Natural killer cell (primary cell): ENCODE results near the gene WFDC9. TPM values are rescaled to one million over a fixed set of nuclear protein-coding genes. Genes with fewer than 3 reads are reported as not detected.

Experiments used
- ATAC-seq, 3 donors: fragments of 150-1000 bp in 2 of 3; fragments of 200-7000 bp in 1 of 3; cut with Tn5 transposase; 1 replicate in 1 of 3; 2 replicates in 2 of 3; pipeline ENCODE4 v1.10.0; 2021; ENCODE audit warnings: mild to moderate bottlenecking in 2 of 3, moderate library complexity in 2 of 3
- DNase-seq, 2 donors: peaks; one replicate each; pipeline versions ENCODE4 v3.0.0 to v3.0.0-alpha.2; 2013 to 2021; ENCODE audit warnings: mixed read lengths in 1 of 2
- H3K27ac ChIP-seq: one replicate; pipeline ENCODE4 v1.5.1; 2013; ENCODE audit warnings: mild to moderate bottlenecking, low read length
- H3K27me3 ChIP-seq: one replicate; pipeline ENCODE4 v1.6.1; 2013; ENCODE audit warnings: low read length; ENCODE audit not compliant: control insufficient read depth, insufficient read depth
- H3K36me3 ChIP-seq: one replicate; pipeline ENCODE4 v1.6.1; 2013; ENCODE audit warnings: low read length; ENCODE audit not compliant: control insufficient read depth, insufficient read depth
- H3K4me1 ChIP-seq: one replicate; pipeline ENCODE4 v1.6.1; 2013; ENCODE audit warnings: low read length; ENCODE audit not compliant: control insufficient read depth, insufficient read depth
- H3K4me3 ChIP-seq: one replicate; pipeline ENCODE4 v1.5.1; 2013; ENCODE audit warnings: low read length
- H3K9me3 ChIP-seq: one replicate; pipeline ENCODE4 v1.6.1; 2013; ENCODE audit warnings: low read length; ENCODE audit not compliant: control insufficient read depth, insufficient read depth
- H3K27ac Mint-ChIP-seq, 2 donors: one replicate each; pipeline ENCODE4 v1.8.0; 2022; ENCODE audit warnings: mild to moderate bottlenecking in 2 of 2, mixed read lengths in 2 of 2, moderate library complexity in 1 of 2
- H3K27me3 Mint-ChIP-seq, 2 donors: one replicate each; pipeline ENCODE4 v1.8.0; 2022; ENCODE audit warnings: low read depth in 2 of 2, mixed read lengths in 2 of 2
- H3K36me3 Mint-ChIP-seq: one replicate; pipeline ENCODE4 v1.8.0; 2022; ENCODE audit warnings: mixed read lengths
- H3K4me1 Mint-ChIP-seq, 2 donors: one replicate each; pipeline ENCODE4 v1.8.0; 2022; ENCODE audit warnings: mixed read lengths in 2 of 2
- H3K4me3 Mint-ChIP-seq: one replicate; pipeline ENCODE4 v1.8.0; 2022; ENCODE audit warnings: mild to moderate bottlenecking, moderate library complexity, mixed read lengths
- H3K9me3 Mint-ChIP-seq, 2 donors: one replicate each; pipeline ENCODE4 v1.8.0; 2022; ENCODE audit warnings: mixed read lengths in 2 of 2
- CTCF ChIP-seq: fragments of 200-600 bp; IDR thresholded peaks from one replicate; pipeline ENCODE4 v1.8.0; 2022; ENCODE audit warnings: antibody characterized with exemption
- WGBS: methylation state at CpG from one replicate; pipeline ENCODE4 v1.1.7; 2013; ENCODE audit warnings: missing lambda C conversion rate; ENCODE audit not compliant: insufficient coverage; 5-methylcytosine and 5-hydroxymethylcytosine counted together
- intact Hi-C: fragments of 100-400 bp; cut with micrococcal nuclease; formaldehyde crosslinking; loops from one replicate; pipeline ENCODE4 v1.14.2; 2022
- total RNA-seq, 4 donors: library from RNA; stranded (reverse); fragments of 120-200 nt in 1 of 4; gene quantifications; one replicate each; pipeline versions ENCODE4 v1.2.3 to v1.2.4, GENCODE V29; 2013 to 2022

The WFDC9 gene
- total RNA-seq, 3 donors from 2014 or later (not counting 1 experiment from before 2014, with no cell fraction given): not detected

- no peak for DNase-seq
- Histone ChIP-seq H3K27ac (no peak overlapping the region), H3K9me3 (no peaks in the 10 kb centered on the region), H3K4me3 (no peak overlapping the region), H3K27me3 (peaks cover 2% of the 10 kb centered on the region), H3K36me3 (no peaks in the 10 kb centered on the region), H3K4me1 (no peaks in the 10 kb centered on the region)
- TF ChIP-seq CTCF: no peak
- intact Hi-C loops: no loop called here
- WGBS: 38% methylated on average over 1 of the region's 2 CpGs
- H3K4me3 Mint-ChIP-seq: no peak overlapping the region
- H3K36me3 Mint-ChIP-seq: no peaks in the 10 kb centered on the region
- no peaks in the 10 kb centered on the region for H3K9me3 Mint-ChIP-seq
- ATAC-seq: no peak
- H3K27ac Mint-ChIP-seq: no peak overlapping the region
- no peaks in the 10 kb centered on the region for H3K4me1 Mint-ChIP-seq
- peaks cover 30 to 64% of the 10 kb centered on the region in 2 donors for H3K27me3 Mint-ChIP-seq
Observed at GRCh38 chr20:45626540-45626939, 4.5 kb downstream of the WFDC9 start.

- DNase-seq: no peak
- Mint-ChIP-seq H3K27me3 (peaks cover 20 to 42% of the 10 kb centered on the region in 2 donors), H3K9me3 (no peaks in the 10 kb centered on the region), H3K27ac (no peak overlapping the region), H3K4me1 (no peaks in the 10 kb centered on the region), H3K4me3 (no peak overlapping the region), H3K36me3 (no peaks in the 10 kb centered on the region)
- Histone ChIP-seq H3K4me3 (no peak overlapping the region), H3K27ac (no peak overlapping the region), H3K4me1 (no peaks in the 10 kb centered on the region), H3K27me3 (no peaks in the 10 kb centered on the region), H3K9me3 (no peaks in the 10 kb centered on the region), H3K36me3 (no peaks in the 10 kb centered on the region)
- 94% methylated on average over 1 of the region's 2 CpGs for WGBS
- no peak for ATAC-seq
- TF ChIP-seq CTCF: no peak
- intact Hi-C loops: no loop called here
Observed at GRCh38 chr20:45621593-45621992, 9.5 kb downstream of the WFDC9 start.

GRCh38 chr20:45617591-45617990, 13.5 kb downstream of the WFDC9 start:
- Histone ChIP-seq H3K4me3 (no peak overlapping the region), H3K27me3 (no peaks in the 10 kb centered on the region), H3K4me1 (no peaks in the 10 kb centered on the region), H3K9me3 (no peaks in the 10 kb centered on the region), H3K36me3 (no peaks in the 10 kb centered on the region), H3K27ac (no peak overlapping the region)
- TF ChIP-seq CTCF: no peak
- Mint-ChIP-seq H3K4me3 (no peak overlapping the region), H3K27me3 (peaks cover 24 to 44% of the 10 kb centered on the region in 2 donors), H3K27ac (no peak overlapping the region), H3K4me1 (no peaks in the 10 kb centered on the region), H3K9me3 (no peaks in the 10 kb centered on the region), H3K36me3 (no peaks in the 10 kb centered on the region)
- intact Hi-C loops: no loop called here
- ATAC-seq (no peak), DNase-seq (no peak)
- 92% methylated on average over 2 of the region's 2 CpGs for WGBS

GRCh38 chr20:45612314-45612713, 18.8 kb downstream of the WFDC9 start:
- H3K4me3 ChIP-seq: no peak overlapping the region
- H3K4me1 Mint-ChIP-seq: no peaks in the 10 kb centered on the region
- no peak for ATAC-seq
- H3K4me1 ChIP-seq: no peaks in the 10 kb centered on the region
- peaks cover 0 to 2% of the 10 kb centered on the region in 2 donors for H3K9me3 Mint-ChIP-seq
- H3K27ac Mint-ChIP-seq: no peak overlapping the region
- H3K36me3 Mint-ChIP-seq: no peaks in the 10 kb centered on the region
- no peak overlapping the region for H3K27ac ChIP-seq
- H3K9me3 ChIP-seq: no peaks in the 10 kb centered on the region
- intact Hi-C loops: no loop called here
- no peaks in the 10 kb centered on the region for H3K27me3 ChIP-seq
- H3K4me3 Mint-ChIP-seq: no peak overlapping the region
- TF ChIP-seq CTCF: no peak
- DNase-seq: no peak
- H3K27me3 Mint-ChIP-seq: peaks cover 22 to 54% of the 10 kb centered on the region in 2 donors
- H3K36me3 ChIP-seq: no peaks in the 10 kb centered on the region
